Inflammatory macrophage treated with lipopolysaccharide for 1 hour (primary cell): ENCODE results near the gene ATL2.
"Not testable (repeated sequence)": the region's sequence is repeated elsewhere in the genome, so short reads cannot be mapped to it uniquely, and the experiment has no call there.

Source experiments
- DNase-seq, 2 donors: peaks; one replicate each; pipeline ENCODE4 v3.0.0-alpha.2; 2020 to 2022

Gene ATL2

DNA sequence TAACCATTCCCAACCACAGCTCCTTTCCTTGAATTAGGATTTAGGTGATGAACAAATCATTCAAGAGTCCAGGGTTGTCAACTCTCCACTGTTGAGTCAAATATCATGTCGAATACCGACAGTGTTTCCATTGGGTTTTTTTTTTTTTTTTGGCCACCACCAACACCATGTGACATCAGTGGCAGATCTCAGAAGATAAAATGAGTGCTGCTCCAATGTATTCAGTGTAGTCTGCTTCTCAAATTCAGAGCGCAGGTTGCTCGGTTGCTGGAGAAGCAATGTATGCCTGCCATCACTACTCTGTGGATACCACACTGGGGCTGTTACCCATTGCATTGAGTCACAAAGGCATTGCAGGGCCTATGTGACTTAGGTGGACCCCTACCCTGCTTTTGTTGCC is 10.8 kb upstream of the ATL2 start:
- DNase-seq, result no peak

DNA sequence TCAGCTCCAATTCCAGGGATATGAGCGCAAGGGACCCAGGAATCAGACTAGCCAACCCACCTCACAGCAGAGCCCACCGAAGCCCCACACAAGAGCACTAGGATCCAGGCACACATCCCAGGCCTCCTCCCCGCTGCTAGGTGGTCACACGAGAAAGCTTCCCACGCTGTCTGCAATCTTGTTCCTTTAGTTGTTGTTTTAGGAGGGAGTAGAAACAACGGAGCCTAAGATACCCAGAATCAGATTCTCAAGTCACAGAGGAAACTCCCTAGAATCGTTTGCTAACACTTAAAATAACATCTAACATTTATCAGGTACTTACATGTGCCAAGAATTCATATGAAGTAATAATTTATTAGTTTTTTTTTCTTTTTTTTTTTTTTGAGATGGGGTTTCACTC is 9.7 kb upstream of the ATL2 start:
- peak in 1 of 2 donors; percentile 69 for DNase-seq

DNA sequence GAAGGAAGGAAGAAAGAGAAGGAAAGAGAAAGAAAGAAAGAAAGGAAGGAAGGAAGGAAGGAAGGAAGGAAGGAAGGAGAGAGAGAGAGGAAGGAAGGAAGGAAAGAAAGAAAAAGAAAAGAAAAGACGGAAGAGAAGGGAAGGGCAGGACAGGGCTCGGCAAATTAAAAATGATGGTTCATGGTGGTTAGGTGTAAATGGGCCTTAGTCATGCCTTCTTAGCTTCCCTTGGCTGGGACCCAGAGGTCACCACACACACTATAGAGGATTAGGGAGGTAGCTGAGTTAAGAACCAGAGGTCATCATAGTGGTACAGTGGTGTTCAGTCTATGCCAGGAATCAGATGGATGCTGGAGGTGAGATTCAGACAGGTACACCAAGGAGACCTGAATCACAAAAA is 9.3 kb upstream of the ATL2 start:
- no peak for DNase-seq

DNA sequence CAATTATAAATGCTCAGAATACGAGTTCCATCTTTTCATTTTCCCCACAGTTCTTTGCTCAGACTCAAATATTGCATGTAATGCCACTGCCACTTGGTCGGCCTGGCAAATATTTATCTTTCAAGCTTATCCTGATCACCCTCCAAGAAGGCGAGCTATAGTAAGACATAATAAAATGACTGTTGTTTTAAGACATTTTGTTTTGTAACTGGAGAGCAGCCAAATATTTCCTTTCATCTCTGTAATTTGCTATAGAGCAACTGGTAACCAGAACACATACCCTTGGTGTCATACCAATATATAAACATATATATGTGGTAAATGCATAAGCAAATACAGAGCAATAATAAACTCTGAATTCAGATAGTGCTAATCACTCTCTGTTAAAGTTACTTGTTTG is 7.3 kb upstream of the ATL2 start:
- DNase-seq, result no peak

DNA sequence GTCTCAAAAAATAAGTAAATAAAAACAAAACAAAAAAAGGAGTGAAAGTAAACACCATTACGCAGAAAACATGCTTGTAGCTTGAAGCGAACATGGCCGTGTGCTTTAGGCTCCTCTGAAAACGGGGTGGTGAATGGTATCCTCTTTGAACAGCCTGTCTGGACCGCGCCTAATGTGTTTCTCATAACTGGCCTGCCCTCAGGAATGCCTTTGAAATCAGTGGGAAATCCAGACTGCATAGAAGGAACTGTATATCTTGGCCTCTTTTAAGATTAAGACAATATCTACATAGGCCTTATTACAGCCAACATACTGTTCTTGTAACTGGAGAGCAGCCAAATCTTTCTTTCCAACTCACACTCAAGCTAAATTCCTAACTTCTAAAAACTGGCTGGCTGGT is 6.7 kb upstream of the ATL2 start:
- not testable (repeated sequence) for DNase-seq

DNA sequence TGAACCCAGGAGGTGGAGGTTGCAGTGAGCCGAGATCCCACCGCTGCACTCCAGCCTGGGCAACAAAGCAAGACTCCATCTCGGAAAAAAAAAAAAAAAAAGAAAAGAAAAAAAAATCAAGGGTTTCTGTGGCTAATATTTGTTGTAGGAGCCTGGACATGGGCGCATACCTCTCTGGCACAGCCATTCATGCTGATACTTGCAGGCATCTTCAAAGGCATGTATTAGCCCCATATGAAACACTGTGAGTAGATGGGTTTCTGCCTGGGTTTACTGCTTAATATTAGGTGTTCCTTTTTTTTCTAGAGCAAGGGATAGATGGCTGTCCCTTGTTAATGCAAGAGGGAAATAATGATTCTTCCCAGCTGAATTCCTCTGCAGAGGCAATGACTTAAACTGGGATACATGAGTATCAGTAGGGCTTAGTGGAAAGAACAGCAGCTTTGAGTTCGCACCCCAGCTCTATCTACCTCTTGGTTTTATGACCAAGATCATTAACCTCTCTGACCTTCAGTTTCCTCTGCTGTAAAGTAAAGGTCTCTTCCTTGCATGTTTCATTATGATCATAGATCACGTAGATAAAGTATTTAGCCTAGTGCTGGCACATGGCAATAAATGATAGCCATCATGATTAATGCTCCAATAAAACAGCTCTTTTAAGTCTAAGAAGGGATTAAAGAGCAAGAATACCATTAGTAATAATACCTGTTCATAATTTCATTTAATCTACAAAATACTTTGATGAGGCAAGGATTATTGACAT is 4.5 kb upstream of the ATL2 start:
- DNase-seq, result no peak

DNA sequence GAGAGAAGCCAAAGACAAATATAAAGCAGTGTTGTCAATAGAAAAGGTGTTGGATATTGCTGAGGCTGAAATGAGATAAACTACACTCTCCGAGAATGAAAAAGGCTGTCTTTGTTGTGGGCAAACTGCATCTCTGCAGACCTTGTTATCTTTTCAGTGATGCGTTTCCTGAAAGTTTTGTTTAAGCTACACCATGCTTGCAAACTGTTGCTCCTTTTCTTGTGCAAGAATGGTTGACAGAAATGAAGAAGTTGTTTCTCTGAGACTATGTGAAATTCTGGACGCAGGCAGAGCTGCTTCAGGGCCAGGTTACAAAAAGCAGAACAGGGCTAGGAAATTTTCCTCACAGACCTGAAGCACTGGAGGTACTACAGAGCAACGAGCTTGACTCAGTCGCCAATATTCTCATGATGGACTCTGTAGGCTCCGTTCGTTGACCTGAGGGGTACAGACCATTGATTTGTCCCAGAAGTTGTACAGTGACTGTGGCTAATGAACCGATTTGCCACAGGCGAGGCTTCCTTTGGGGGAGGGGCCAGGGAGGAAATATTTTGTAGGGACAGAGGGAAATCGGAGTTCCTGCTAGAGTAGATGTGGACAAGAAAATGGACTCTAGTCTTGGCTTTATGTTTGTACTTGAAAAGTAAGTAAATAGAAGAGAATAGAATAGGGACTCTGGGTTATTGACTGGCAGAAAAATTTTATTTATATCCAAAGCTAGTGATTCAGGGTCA is 3.5 kb upstream of the ATL2 start:
- peak; percentile 80 for DNase-seq

DNA sequence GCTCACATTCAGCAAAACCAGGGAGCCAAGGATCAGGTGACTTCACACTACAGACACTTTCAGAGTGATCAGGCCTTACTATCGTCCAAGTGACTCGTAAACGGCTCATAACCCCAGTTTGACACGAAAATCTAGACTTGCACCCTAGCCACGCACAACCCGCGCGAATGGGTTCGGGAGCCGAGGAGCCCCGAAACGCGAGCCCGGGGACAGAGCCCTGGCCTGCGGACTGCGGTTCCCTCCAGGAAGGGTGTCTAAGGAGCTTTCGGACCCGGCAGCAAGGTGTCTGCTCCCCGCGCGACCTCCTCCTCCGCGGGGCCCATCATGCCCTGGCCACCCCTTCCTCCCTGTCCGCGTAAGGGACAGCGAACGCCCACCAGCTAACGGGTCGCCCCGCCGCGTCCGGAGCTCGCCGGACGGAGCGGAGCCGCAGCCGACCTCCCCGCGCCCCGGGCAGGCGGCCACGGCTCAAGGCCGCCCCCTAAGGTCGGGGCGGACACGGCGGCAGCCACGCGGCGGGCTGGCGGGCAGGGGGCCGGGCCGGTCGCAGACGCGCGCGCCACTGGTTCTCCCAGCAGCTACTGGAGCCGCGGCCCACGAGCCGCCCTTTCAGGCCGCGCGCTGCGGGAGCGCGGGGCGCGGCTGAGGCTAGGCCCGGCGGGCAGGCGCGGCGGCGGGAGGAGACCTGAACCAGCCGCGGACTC is 575 bp downstream of the ATL2 start:
- DNase-seq, result peak; percentile 56 to 70

DNA sequence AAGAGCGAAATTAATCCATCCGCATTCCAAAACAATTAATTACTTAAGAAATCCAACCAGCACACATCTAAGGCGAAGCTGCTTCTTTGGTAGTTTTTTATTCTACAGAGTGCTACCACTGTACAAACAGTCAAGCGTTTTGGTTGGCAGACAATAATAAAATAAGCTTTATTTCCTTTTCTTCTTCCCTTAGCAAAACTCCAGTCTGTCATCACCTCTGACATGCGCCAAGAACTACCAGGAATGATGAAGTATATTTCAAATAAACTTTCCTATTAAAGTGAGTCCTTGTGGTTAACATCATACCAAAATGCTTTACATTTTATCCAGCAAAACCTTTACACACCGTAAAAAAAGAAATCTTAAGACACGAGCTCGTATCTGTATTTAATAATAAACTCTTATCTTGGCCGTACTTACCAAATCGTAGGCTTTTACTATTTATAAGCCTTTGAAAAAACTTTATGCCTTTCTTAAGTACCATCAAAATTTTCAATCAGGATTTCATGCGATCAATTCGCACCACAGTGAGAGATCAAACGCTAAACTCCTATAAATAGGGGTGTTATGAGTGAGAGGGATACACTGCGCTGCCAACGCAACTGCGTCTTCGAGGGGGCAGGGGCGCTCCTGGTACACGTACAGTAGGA is 1.3 kb downstream of the ATL2 start:
- DNase-seq, result peak; percentile 63 to 71

DNA sequence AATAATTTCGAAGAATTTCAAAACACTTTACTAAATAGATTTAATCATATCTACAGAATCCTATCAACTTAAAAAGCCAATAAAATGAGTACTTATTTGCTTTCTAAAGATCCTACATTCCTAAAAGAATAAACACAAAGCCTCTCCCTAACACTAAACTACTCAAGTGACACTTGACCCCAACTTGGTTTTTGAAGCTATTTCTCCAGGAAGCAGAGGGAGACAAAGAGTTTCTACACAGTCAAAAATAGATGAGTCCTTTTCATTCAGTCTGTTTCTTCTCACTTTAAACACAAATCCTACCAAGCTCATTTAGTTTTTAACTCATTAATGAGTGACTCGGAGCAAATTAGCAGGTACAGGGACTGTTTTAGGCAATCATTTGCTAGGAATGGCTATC is 2.1 kb downstream of the ATL2 start:
- no peak for DNase-seq

DNA sequence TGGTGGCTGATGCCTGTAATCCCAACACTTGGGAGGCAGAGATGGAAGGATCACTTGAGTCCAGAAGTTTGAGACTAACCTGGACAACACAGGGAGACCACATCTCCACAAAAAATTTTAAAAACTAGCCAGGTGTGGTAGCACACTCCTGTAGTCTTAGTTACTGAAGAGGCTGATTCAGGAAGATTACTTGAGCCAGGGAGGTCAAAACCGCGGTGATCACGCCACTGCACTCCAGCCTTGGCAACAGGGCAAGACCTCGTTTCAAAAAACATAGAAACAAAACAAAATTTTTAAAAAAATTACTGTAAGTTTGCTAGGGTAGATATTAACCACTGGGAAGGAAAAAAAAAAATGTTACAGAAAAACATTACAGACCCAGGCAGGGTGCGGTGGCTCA is 5.8 kb downstream of the ATL2 start:
- DNase-seq, result no peak

DNA sequence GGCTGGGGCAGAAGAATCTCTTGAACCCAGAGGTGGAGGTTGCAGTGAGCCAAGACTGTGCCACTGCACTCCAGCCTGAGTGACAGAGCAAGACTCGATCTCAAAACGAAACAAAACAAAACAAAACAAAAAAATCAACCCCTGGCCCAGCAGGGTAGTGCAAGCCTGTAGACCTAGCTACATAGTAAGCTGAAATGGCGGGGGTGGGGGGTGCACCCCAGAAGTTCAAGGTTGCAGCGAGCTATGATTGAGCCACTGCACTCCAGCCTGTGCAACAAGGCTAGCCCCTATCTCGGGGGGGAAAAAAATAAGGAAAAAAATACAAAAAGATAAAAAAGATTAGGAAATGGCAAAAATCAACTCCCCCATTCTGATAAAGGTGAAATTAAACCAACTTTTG is 6.4 kb downstream of the ATL2 start:
- no peak for DNase-seq

DNA sequence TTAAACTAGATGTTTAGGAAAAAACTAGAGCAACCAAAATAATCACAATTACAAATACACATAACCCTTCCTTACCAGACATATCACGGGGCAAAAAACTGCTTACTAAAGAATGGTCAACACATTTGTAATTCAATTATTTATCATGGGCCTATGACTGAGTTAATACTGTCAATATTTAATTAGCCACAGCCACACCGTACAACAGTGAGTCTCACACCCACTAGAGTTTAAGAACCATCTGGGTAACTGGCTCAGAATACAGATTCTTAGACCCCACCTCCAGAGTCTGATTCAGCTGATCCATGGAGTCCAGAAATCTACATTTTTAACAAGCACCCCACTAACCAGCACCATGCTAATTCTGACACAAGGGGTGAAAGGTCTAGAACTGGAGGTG is 14.8 kb downstream of the ATL2 start:
- DNase-seq, result no peak

DNA sequence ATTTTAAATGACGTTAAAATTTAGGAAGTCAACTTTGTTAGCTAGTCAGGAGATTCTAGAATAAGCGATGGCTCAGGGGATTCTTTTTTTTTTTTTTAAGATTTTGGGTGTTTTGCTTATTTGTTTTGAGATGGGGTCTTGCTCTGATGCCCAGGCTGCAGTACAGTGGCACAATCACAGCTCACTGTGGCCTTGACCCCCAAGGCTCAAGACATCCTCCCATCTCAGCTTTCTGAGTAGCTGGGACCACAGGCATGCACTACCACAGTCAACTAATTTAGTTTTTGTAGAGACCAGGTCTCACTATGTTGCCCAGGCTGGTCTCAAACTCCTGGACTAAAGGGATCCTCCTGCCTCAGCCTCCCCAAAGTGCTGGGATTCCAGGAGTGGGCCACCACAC is 16.9 kb downstream of the ATL2 start:
- DNase-seq, result no peak

DNA sequence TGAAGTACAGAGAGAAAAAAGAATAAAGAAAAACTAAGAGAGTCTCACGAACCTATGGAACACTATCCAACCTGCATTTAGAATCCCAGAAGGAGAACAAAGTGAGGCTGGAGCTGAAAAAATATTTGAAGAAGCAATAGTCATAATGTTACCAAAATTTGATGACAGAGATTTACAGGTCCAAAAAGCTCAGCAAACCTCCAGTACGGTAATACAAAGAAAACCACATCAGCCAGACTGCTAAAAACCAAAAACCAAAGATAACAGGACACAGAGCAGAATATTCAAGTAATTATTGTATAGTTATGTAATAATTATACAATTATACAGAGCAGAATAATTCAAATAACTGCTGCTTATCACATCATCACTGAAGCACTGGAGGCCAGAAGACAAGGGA is 23.7 kb downstream of the ATL2 start:
- DNase-seq, result no peak

DNA sequence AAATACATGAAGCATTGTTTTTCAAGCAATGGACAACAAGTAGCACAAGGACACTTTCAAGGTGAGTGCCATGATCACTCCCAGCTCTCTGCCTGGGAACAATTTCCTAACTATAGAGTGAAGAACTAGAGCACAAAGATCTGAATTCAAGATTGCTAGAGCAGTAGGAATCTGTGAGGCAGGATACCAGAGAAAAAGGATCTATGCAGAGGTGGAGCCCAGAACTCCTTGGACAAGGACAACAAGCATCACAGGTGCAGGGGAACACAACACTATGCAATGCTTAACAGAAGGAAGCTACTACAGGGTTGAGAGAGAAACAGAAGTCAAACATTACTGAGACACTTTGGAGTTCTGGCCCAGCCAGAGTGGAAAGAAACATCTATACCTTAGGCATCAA is 24.7 kb downstream of the ATL2 start:
- DNase-seq, result no peak

DNA sequence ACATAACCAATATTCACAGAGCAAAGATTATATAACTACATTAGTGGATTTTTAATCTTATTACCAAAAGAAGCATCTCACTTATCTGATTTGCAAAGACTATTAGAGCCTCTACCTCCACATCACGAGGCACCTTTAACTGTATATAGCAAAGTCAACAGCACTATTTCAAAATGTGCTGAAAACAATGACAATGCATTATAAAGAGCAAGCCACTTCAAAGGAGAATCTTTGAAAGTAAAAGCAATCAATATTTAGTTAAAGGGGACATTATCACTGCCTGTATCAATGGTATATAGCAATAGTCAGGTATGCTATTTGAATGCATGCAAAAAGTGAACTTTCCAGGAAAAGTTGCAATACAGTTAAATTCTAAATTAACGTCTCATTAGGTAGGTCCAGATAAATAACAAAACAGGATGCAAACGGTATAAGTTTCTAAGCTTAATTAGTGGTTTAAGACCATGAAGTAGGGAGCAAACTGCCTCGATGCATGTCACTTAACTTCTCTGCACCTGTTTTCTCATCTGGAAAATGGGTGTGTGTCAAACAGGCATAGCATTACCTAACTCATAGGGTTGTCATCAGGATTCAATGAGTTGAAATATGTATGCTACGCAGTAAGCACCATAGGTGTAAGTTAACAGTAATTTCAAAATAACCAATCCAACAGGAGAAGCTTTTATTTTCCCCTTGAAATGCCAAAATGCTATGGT is 31.6 kb downstream of the ATL2 start:
- DNase-seq, result no peak

DNA sequence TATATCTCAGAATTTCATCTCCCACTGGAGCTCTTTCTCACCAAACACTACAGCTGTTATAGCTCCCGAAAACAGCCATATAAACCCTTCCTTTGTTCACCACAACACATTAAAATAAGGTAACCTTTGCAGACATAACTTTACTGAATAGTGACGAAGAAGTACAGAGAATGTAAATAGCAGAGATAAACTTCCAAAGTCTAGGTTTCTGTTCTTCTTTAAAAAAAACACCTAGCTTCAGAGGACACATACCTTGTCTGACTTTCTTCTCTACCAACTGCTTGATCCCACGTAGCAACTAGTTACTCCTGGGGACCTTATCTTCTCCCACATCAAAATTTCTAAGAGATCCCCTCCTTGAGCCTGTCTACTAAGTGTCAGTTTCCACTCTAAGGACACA is 32.3 kb downstream of the ATL2 start:
- no peak for DNase-seq

DNA sequence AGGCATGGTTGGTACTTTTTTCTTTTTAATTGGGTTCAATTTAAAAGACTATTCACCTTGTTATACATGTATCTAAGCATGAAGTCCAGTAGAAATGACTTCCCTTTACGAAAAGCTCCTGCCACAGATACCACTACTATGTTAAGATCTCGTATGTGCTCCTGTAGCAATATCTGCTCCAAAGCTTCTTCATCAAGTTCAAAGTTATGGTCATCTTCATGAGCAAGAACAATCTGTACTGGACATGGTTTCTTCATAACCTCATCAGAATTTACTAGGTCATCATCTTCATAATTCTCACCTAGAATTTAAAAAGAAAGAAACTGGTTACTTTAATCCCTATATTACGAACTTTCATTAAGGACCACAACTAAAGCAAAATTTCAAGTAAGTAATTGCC is 33.9 kb downstream of the ATL2 start:
- DNase-seq, result no peak

DNA sequence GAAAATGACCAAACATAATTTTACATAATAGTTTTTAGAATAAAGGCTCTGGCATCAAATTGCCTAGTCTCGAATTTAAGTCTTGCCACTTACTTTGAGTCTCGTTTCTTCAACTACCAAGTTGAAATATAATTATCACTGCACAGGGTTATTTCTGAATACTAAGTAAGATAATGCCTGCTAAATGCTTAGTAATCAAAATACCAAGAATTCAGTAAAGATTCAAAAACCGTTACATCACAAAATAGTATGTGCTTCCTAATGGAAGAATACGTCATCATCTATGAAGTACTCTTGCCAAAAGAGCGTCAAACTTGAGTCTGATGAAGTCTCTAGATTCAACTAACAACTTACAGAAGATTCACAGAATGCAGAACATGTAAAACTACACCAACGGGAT is 40.5 kb downstream of the ATL2 start:
- DNase-seq, result no peak

DNA sequence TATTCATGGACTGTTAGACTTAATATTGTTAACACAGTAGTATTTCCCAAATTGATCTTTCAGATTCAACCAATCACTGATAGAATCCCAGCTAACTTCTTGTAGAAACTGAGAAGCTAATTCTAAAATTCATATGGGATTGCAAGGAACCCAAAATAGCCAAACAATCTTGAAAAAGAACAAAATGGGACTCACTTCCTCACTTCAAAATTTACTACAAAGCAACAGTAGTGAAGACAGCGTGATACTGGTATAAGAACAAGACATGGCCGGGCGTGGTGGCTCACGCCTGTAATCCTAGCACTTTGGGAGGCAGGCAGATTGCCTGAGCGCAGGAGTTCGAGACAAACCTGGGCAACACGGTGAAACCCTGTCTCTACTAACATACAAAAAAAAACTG is 46.3 kb downstream of the ATL2 start:
- no peak for DNase-seq

DNA sequence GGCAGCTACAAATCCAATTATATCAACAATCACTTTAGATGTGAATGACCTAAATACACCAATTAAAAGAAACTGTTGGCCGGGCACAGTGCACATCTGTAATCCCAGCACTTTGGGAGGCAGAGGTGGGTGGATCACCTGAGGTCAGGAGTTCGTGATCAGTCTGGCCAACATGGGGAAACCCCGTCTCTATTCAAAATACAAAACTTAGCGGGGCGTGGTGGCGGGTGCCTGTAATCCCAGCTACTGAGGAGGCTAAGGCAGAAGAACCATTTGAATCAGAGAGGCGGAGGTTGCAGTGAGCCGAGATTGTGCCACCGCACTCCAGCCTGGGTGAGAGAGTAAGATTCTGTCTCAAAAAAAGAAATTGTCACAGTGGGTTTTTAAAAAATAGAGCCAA is 49.5 kb downstream of the ATL2 start:
- DNase-seq, result no peak

DNA sequence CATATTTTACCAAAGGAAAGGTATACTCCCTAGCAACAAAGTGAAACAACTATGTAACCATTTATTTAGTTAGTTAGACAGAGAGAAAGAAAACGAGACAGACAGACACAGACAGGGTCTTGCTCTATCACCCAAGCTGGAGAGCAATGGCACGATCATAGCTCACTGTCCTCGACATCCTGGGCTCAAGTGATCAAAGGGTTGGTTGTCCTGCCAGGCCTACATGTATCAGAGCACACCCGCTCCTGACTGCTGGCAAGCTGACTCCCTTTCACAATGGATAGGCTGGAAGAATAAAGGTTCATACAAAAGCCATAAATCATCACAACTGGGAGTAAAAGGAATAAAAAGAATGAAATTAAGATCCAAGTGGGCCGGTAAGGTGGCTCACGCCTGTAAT is 53.5 kb downstream of the ATL2 start:
- no peak for DNase-seq
